NB4 (cell line): ENCODE measurements around the gene TPCN1.

Source experiments
- POLR2A ChIP-seq: IDR thresholded peaks from 2 replicates; pipeline ENCODE4 v1.6.1; 2011; ENCODE audit warnings: mild to moderate bottlenecking; ENCODE audit not compliant: insufficient read length; ENCODE audit errors: extremely low read depth
- TF ChIP-seq, protein P1 (sequence below): IDR thresholded peaks from one replicate; pipeline ENCODE4 v1.5.1; 2012; ENCODE audit warnings: low read depth, low read length
- TF ChIP-seq, protein P2 (sequence below): IDR thresholded peaks from 2 replicates; pipeline ENCODE4 v1.6.1; 2011; ENCODE audit warnings: low read depth, low read length

DNA sequence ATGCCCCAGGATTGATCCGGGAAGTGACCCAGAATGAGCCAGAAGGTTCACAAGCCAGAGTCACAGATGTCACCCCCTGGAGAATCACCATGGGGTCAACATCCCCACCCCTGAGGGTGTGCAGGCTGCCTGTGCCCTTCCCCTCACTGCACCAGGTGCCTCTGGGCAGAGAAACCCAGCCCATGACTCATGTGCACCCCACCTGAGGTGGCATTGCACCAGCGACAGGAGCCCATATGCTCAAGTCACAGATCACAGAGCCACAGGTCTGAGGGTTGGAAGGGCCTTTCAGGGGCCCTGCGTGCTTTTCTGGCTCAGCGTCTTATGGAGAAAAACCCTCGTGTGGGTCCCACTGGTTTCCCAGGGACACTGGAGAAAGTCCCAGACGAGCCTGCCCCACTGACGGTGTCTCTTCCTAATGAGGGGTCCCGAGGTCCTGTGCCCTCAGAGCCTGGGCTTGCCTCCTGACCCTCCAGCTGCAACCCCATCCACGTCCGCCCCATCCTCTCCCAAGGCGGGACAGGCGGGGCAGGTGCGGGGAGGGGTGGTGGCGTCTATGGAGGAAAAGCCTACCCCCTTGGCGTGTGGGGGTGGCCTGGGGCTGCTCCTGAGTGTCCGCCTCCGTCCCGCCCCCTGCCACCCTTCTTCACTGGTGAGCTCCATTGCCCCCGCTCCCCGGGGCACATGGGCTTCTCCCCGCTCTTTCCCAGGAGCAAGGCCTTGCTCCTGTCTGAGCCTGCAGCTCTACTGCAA lies 66.1 kb downstream of the TPCN1 start:
- TF ChIP-seq, protein P1, sequence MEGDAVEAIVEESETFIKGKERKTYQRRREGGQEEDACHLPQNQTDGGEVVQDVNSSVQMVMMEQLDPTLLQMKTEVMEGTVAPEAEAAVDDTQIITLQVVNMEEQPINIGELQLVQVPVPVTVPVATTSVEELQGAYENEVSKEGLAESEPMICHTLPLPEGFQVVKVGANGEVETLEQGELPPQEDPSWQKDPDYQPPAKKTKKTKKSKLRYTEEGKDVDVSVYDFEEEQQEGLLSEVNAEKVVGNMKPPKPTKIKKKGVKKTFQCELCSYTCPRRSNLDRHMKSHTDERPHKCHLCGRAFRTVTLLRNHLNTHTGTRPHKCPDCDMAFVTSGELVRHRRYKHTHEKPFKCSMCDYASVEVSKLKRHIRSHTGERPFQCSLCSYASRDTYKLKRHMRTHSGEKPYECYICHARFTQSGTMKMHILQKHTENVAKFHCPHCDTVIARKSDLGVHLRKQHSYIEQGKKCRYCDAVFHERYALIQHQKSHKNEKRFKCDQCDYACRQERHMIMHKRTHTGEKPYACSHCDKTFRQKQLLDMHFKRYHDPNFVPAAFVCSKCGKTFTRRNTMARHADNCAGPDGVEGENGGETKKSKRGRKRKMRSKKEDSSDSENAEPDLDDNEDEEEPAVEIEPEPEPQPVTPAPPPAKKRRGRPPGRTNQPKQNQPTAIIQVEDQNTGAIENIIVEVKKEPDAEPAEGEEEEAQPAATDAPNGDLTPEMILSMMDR, result no peak
- no peak for TF ChIP-seq POLR2A
- TF ChIP-seq, protein P2, sequence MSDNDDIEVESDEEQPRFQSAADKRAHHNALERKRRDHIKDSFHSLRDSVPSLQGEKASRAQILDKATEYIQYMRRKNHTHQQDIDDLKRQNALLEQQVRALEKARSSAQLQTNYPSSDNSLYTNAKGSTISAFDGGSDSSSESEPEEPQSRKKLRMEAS, result no peak
